Esophagus squamous epithelium (tissue), 4 donors: ENCODE data around the gene CSMD2.

Source experiments
- POLR2A ChIP-seq, 4 donors: fragments of 450-650 bp; IDR thresholded peaks; one replicate each; pipeline ENCODE4 v1.6.1; 2017; ENCODE audit warnings: antibody characterized with exemption in 4 of 4, mild to moderate bottlenecking in 4 of 4, moderate library complexity in 3 of 4
- TF ChIP-seq, protein P1 (sequence below), 6 experiments: fragments of 450-650 bp in 4 of 6; fragments of 200-600 bp in 2 of 6; sonication (generic) in 2 of 6; IDR thresholded peaks; one replicate each; pipeline ENCODE4 v1.5.1; 2016 to 2019; ENCODE audit warnings: antibody characterized with exemption in 6 of 6, mild to moderate bottlenecking in 4 of 6, moderate library complexity in 4 of 6

DNA sequence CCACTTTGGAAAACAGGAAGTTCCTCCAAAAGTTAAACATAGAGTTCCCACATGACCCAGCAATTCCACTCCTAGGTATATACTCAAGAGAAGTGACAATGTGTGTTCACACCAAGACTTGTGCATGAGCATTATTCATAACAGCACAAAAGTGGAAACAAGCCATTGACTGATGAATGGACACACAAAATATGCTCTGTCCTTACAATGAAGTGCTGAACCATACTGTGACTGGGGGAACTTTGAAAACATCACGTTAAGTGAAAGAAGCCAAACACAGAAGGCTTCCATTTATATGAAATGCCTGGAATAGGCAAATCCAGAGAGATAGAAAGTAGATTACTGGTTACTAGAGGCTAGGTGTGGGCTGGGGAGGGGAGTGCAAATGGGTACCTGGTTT lies 542.3 kb downstream of the CSMD2 start:
- no peak for TF ChIP-seq POLR2A (IDR thresholded peaks at IDR 0.05)
- TF ChIP-seq, protein P1, sequence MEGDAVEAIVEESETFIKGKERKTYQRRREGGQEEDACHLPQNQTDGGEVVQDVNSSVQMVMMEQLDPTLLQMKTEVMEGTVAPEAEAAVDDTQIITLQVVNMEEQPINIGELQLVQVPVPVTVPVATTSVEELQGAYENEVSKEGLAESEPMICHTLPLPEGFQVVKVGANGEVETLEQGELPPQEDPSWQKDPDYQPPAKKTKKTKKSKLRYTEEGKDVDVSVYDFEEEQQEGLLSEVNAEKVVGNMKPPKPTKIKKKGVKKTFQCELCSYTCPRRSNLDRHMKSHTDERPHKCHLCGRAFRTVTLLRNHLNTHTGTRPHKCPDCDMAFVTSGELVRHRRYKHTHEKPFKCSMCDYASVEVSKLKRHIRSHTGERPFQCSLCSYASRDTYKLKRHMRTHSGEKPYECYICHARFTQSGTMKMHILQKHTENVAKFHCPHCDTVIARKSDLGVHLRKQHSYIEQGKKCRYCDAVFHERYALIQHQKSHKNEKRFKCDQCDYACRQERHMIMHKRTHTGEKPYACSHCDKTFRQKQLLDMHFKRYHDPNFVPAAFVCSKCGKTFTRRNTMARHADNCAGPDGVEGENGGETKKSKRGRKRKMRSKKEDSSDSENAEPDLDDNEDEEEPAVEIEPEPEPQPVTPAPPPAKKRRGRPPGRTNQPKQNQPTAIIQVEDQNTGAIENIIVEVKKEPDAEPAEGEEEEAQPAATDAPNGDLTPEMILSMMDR (IDR thresholded peaks at IDR 0.05), result no peak
